Left lung (tissue), 10 donors: ENCODE measurements around the gene RAB9A. TPM values are rescaled to one million over a fixed set of nuclear protein-coding genes. Genes with fewer than 3 reads are reported as not detected.

ENCODE experiments used
- ATAC-seq: fragments of 200-7000 bp; cut with Tn5 transposase; one replicate; pipeline ENCODE4 v1.9.1; 2020; ENCODE audit warnings: moderate library complexity
- DNase-seq, 4 donors: peaks; one replicate each; pipeline ENCODE4 v3.0.0-alpha.2; 2013 to 2020
- H3K27ac ChIP-seq, 2 donors: fragments of 200-600 bp; sonication (generic) in 1 of 2; one replicate each; pipeline versions ENCODE4 v1.5.0 to v1.8.0; 2020 to 2021
- H3K27me3 ChIP-seq, 2 donors: fragments of 200-600 bp; sonication (generic) in 1 of 2; one replicate each; pipeline versions ENCODE4 v1.5.0 to v1.8.0; 2020 to 2021
- H3K36me3 ChIP-seq, 2 donors: fragments of 200-600 bp; sonication (generic) in 1 of 2; one replicate each; pipeline versions ENCODE4 v1.5.0 to v1.8.0; 2020 to 2021
- H3K4me1 ChIP-seq, 2 donors: fragments of 200-600 bp; one replicate each; pipeline ENCODE4 v1.8.0; 2021
- H3K4me3 ChIP-seq, 2 donors: fragments of 200-600 bp; sonication (generic) in 1 of 2; one replicate each; pipeline versions ENCODE4 v1.5.0 to v1.8.0; 2020 to 2021; ENCODE audit warnings: mild to moderate bottlenecking in 1 of 2
- H3K9me3 ChIP-seq, 2 donors: fragments of 200-600 bp; sonication (generic) in 1 of 2; one replicate each; pipeline versions ENCODE4 v1.5.0 to v1.8.0; 2020 to 2021
- CTCF ChIP-seq, 2 donors: fragments of 200-600 bp; sonication (generic) in 1 of 2; IDR thresholded peaks; one replicate each; pipeline versions ENCODE4 v1.5.0 to v1.8.0; 2021; ENCODE audit warnings: antibody characterized with exemption in 2 of 2
- intact Hi-C, 2 donors: fragments of 100-400 bp; cut with DNase I; formaldehyde crosslinking; loops; one replicate each; pipeline versions ENCODE4 v1.11.2 to v1.14.2; 2022
- polyA plus RNA-seq, 6 donors: library from polyadenylated mRNA; unstranded; fragments of 120-200 nt; gene quantifications; one replicate each; pipeline ENCODE4 v1.2.1, GENCODE V29; 2013; ENCODE audit not compliant: insufficient read length in 6 of 6
- total RNA-seq, 2 donors: library from RNA; stranded (reverse); fragmentation: NEBNext Ultra II Directional; extraction: Animal tissue kit (Norgen Biotek cat#: 25700); gene quantifications; one replicate each; pipeline ENCODE4 v1.2.1, GENCODE V29; 2021
- donor health status: DM: no; HTN: yes; CAD: no.
- donor health status: DM: no; HTN: no; CAD: no.

Gene RAB9A
- total and polyA plus RNA-seq, 8 donors, result 22.5 to 32.4 (median 24.5) TPM

GRCh38 chrX:13694359-13694758 lies 5.4 kb downstream of the RAB9A start:
- TF ChIP-seq CTCF (IDR thresholded peaks at IDR 0.05), result no peak
- H3K4me3 ChIP-seq, result no peak overlapping the region
- DNase-seq, result no peak
- no peak overlapping the region for H3K27ac ChIP-seq
- H3K4me1 ChIP-seq, result peaks cover 6 to 70% of the 10 kb centered on the region in 2 donors
- ATAC-seq, result no peak
- intact Hi-C loops, result no loop called here
- no peaks in the 10 kb centered on the region for H3K9me3 ChIP-seq
- H3K36me3 ChIP-seq, result no peaks in the 10 kb centered on the region
- H3K27me3 ChIP-seq, result peaks cover 0 to 12% of the 10 kb centered on the region in 2 donors

GRCh38 chrX:13694983-13695382 lies 6.1 kb downstream of the RAB9A start:
- no peaks in the 10 kb centered on the region for H3K36me3 ChIP-seq
- intact Hi-C loops, result no loop called here
- H3K4me3 ChIP-seq, result no peak overlapping the region
- peaks cover 6 to 76% of the 10 kb centered on the region in 2 donors for H3K4me1 ChIP-seq
- ATAC-seq (no peak), DNase-seq (no peak)
- H3K27me3 ChIP-seq, result peaks cover 0 to 8% of the 10 kb centered on the region in 2 donors
- no peaks in the 10 kb centered on the region for H3K9me3 ChIP-seq
- TF ChIP-seq CTCF (IDR thresholded peaks at IDR 0.05), result no peak
- no peak overlapping the region for H3K27ac ChIP-seq

- Histone ChIP-seq H3K36me3 (no peaks in the 10 kb centered on the region), H3K4me3 (no peak overlapping the region), H3K9me3 (no peaks in the 10 kb centered on the region), H3K27ac (no peak overlapping the region), H3K4me1 (peaks cover 6 to 73% of the 10 kb centered on the region in 2 donors), H3K27me3 (peaks cover 0 to 8% of the 10 kb centered on the region in 2 donors)
- ATAC-seq (no peak), DNase-seq (no peak)
- TF ChIP-seq CTCF (IDR thresholded peaks at IDR 0.05), result no peak
- intact Hi-C loops, result no loop called here
These were observed 6.7 kb downstream of the RAB9A start for GRCh38 chrX:13695601-13696115.

- TF ChIP-seq CTCF (IDR thresholded peaks at IDR 0.05), result no peak
- H3K9me3 ChIP-seq, result no peaks in the 10 kb centered on the region
These were observed 8.5 kb downstream of the RAB9A start for GRCh38 chrX:13697455-13697854.

GRCh38 chrX:13697976-13698375 lies 9.0 kb downstream of the RAB9A start:
- Histone ChIP-seq H3K27ac (no peak overlapping the region), H3K27me3 (peaks cover 0 to 8% of the 10 kb centered on the region in 2 donors), H3K9me3 (no peaks in the 10 kb centered on the region), H3K4me1 (peaks cover 6 to 57% of the 10 kb centered on the region in 2 donors), H3K36me3 (no peaks in the 10 kb centered on the region), H3K4me3 (no peak overlapping the region)
- intact Hi-C loops, result no loop called here
- DNase-seq, result no peak
- TF ChIP-seq CTCF (IDR thresholded peaks at IDR 0.05), result no peak
- ATAC-seq, result no peak

More at GRCh38 chrX:13697455-13697854, 8.5 kb downstream of the RAB9A start:
- Histone ChIP-seq H3K36me3 (no peaks in the 10 kb centered on the region), H3K27me3 (peaks cover 0 to 8% of the 10 kb centered on the region in 2 donors), H3K4me3 (no peak overlapping the region), H3K27ac (no peak overlapping the region), H3K4me1 (peaks cover 6 to 62% of the 10 kb centered on the region in 2 donors)
- no peak for ATAC-seq
- intact Hi-C loops, result no loop called here
- no peak for DNase-seq
